Parietal lobe (tissue), 2 donors: ENCODE data around the gene NANOS3. TPM values are rescaled to one million over a fixed set of nuclear protein-coding genes. Genes with fewer than 3 reads are reported as not detected.
A peak's percentile ranks its signal among the peaks of the same experiment; 100 is the strongest.

Experiments used
- small RNA-seq: library from RNA; depleted of rRNA; stranded (forward); fragments of <200 nt; gene quantifications from one replicate; pipeline ENCODE3, GENCODE V24; 2014; ENCODE audit warnings: low replicate concordance
- total RNA-seq: library from RNA; depleted of rRNA; stranded (reverse); fragments of >200 nt; gene quantifications from one replicate; pipeline ENCODE4 v1.2.3, GENCODE V29; 2014

NANOS3 gene
- 3.8 TPM for total RNA-seq

DNA sequence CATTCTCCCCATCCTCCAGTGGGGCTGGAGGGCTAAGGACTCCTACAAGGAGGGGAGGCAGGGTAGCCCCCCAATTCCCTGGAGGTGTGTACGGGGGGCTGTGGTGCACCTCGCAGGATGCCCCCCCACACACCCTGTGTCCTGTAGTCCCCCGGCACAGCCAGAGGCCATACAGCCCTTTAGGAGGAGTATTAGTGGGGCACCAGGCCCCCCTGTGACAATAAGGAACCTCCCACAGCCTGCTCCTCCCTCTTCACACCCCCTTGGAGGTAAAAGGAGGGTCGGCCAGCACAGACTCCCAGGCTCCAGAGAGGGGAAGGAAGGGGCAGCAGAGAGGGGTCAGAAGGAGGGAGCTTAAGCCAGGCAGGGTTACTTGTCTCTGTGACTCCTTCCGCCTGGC, at the start of gene NANOS3:
Gene NANOS3 (plus strand): TSS at position 301 of the 400 bp plus-strand sequence. CDS start 115 bp downstream, outside the sequence.

DNA sequence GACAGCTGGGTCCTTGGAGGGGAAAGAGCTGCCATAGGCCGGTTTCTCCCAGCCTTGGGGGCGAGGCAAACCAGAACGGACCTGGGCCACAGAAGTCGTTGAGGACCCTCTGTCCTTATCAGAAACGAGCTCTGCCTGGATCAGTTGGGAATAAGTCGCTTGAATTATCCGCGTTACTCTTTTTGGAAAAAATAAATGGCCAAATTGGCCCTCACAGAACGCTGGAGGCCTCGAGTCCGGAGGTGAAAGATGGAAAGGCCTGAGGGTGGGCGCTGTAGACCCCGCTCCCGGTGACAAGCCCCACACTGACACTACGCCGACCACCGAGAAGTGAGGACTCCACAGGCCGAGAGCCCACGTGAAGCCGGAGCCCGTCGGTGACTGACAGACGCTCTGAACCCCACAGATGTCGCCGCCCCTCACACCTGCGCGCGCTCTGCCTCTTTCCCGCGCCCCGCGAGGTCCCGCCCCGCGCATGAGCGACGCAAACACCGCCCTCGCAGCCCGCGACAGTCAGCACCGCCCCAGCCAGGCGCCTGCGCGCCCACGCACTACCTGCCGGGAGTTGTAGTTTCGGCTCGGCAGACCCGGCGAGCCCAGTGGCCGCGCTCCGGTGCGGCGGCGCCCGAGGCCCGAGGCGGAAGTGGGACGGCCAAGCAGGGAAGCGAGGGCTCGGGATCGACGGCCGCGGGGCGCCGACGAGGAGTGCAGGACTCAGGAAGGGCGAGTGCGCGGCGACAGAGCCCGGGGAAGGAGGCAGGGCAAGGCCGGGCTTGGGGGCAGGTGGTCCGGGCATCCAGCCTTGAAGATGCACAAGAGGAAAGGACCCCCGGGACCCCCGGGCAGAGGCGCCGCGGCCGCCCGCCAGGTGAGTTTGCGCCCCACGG, 28.9 kb downstream of the NANOS3 start, which contains the start of the genes BRME1 and CC2D1A:
Gene BRME1 (minus strand): TSS at position 484 of the 887 bp plus-strand sequence. CDS start 1,225 bp downstream, outside the sequence.
Gene CC2D1A (plus strand): TSS at position 568 of the 887 bp plus-strand sequence. CDS start 241 bp downstream, at position 809.

Small RNA genes within 50 kb of the gene (small RNA-seq; reads per million reads assigned to genes)
- gene MIR181C: 1,661 reads per million, percentile 99 among the genes with 10 or more reads in this experiment
- 265 reads per million, percentile 97 among the genes with 10 or more reads in this experiment for gene MIR181D

Other genes with a start within 250 kb of the NANOS3 start
- 32.9 TPM for gene MRI1, start 112.6 kb upstream of the NANOS3 start, total RNA-seq
- 18.2 TPM for gene C19orf53, start 102.7 kb upstream of the NANOS3 start, total RNA-seq
- gene ZSWIM4, start 81.7 kb upstream of the NANOS3 start, total RNA-seq: 17.5 TPM
- 21.9 TPM for gene BRME1, start 29.0 kb downstream of the NANOS3 start, total RNA-seq
- gene CC2D1A, start 29.1 kb downstream of the NANOS3 start, total RNA-seq: 20.0 TPM
- not detected for gene PODNL1, start 61.3 kb downstream of the NANOS3 start, total RNA-seq
- gene DCAF15, start 75.4 kb downstream of the NANOS3 start, total RNA-seq: 19.1 TPM
- gene RFX1, start 129.2 kb downstream of the NANOS3 start, total RNA-seq: 4.4 TPM
- gene RLN3, start 151.0 kb downstream of the NANOS3 start, total RNA-seq: not detected
- gene IL27RA, start 154.6 kb downstream of the NANOS3 start, total RNA-seq: 5.6 TPM
- gene PALM3, start 184.9 kb downstream of the NANOS3 start, total RNA-seq: 4.7 TPM
- gene MISP3, start 195.7 kb downstream of the NANOS3 start, total RNA-seq: 0.63 TPM
- gene C19orf67, start 208.6 kb downstream of the NANOS3 start, total RNA-seq: not detected
- 36.3 TPM for gene SAMD1, start 213.6 kb downstream of the NANOS3 start, total RNA-seq
- gene PRKACA, start 240.6 kb downstream of the NANOS3 start, total RNA-seq: 42.9 TPM